A673 (cell line): Measurements from ENCODE around the gene TRIM10. TPM values are rescaled to one million over a fixed set of nuclear protein-coding genes. Genes with fewer than 3 reads are reported as not detected.

Source experiments
- BruUV-seq: library from RNA; stranded (reverse); fragments of 400-500 nt; replicated peaks from 2 replicates; lab custom pipeline; 2021; lab: Mats Ljungman, UMichigan
- CTCF ChIA-PET: fragments of 300-600 bp; sonication (Branson Sonifier 250); formaldehyde crosslinking; loops from one replicate; lab custom pipeline; 2022; ENCODE audit warnings: antibody characterized with exemption; lab: Charles Lee
- POLR2A ChIA-PET: fragments of 300-600 bp; sonication (Branson Sonifier 250); formaldehyde crosslinking; loops from one replicate; lab custom pipeline; 2022; ENCODE audit warnings: antibody characterized with exemption; ENCODE audit not compliant: low non-redundant PET; lab: Charles Lee
- DNase-seq: peaks from one replicate; pipeline ENCODE4 v3.0.0-alpha.2; 2015; ENCODE audit warnings: low spot score
- H3K27ac ChIP-seq: fragments of 200-600 bp; sonication (generic); 2 replicates; pipeline ENCODE4 v1.5.1; 2016; ENCODE audit warnings: mixed run types, low read depth, mild to moderate bottlenecking, mixed read lengths, antibody characterized with exemption, low read length; ENCODE audit not compliant: poor library complexity, severe bottlenecking
- H3K27me3 ChIP-seq: fragments of 200-600 bp; sonication (generic); replicated peaks from 2 replicates; pipeline ENCODE4 v1.6.1; 2017; ENCODE audit warnings: mixed run types, low read depth, mild to moderate bottlenecking, mixed read lengths, antibody characterized with exemption, low read length; ENCODE audit not compliant: insufficient read depth, poor library complexity
- H3K36me3 ChIP-seq: fragments of 200-600 bp; sonication (generic); 2 replicates; pipeline ENCODE4 v1.6.1; 2016; ENCODE audit warnings: mixed run types, mild to moderate bottlenecking, mixed read lengths, antibody characterized with exemption, low read length; ENCODE audit not compliant: insufficient read depth, poor library complexity, severe bottlenecking
- H3K4me1 ChIP-seq: fragments of 200-600 bp; sonication (generic); 2 replicates; pipeline ENCODE4 v1.6.1; 2017; ENCODE audit warnings: mixed run types, mild to moderate bottlenecking, mixed read lengths, antibody characterized with exemption, low read length; ENCODE audit not compliant: insufficient read depth, poor library complexity, severe bottlenecking
- H3K4me3 ChIP-seq: fragments of 200-600 bp; sonication (generic); 2 replicates; pipeline ENCODE4 v1.5.1; 2016; ENCODE audit warnings: low read depth, mixed run types, mild to moderate bottlenecking, mixed read lengths, low read length; ENCODE audit not compliant: poor library complexity, severe bottlenecking
- H3K9me3 ChIP-seq: fragments of 200-600 bp; sonication (generic); 2 replicates; pipeline ENCODE4 v1.6.1; 2016; ENCODE audit warnings: mixed run types, low read depth, mild to moderate bottlenecking, mixed read lengths, antibody characterized with exemption, low read length; ENCODE audit not compliant: poor library complexity, severe bottlenecking
- CTCF ChIP-seq: fragments of 300-800, 200-600 bp; sonication (generic); conservative IDR thresholded peaks from 2 replicates; pipeline ENCODE4 v1.5.1; 2017; ENCODE audit warnings: low read depth, mild to moderate bottlenecking, antibody characterized with exemption, low read length, moderate library complexity, mixed read lengths
- EZH2 ChIP-seq: fragments of 200-600 bp; sonication (generic); IDR thresholded peaks from 2 replicates; pipeline ENCODE4 v1.6.1; 2017; ENCODE audit warnings: borderline replicate concordance, low read depth, mild to moderate bottlenecking, mixed read lengths, antibody characterized with exemption, low read length; ENCODE audit not compliant: poor library complexity, severe bottlenecking
- intact Hi-C: fragments of 100-400 bp; cut with micrococcal nuclease; formaldehyde crosslinking; loops from one replicate; pipeline ENCODE4 v1.10.0; 2022; ENCODE audit not compliant: unreplicated experiment
- total RNA-seq: library from RNA; stranded (reverse); gene quantifications from 2 replicates; pipeline ENCODE4 v1.2.3, GENCODE V29; 2021

The TRIM10 gene
- total RNA-seq, 1 experiment from 2014 or later: not detected

GRCh38 chr6:30155520-30156261, 5.3 kb downstream of the TRIM10 start:
- no TSS peak for BruUV-seq
- no peak for DNase-seq
- ChIA-PET POLR2A (no interaction called here), CTCF (interaction anchor here (1.5 kb wide), 1 partner anchor 25 kb away, joined by 4 read pairs; no protein-coding TSS in a partner anchor)
- TF ChIP-seq CTCF (no peak), EZH2 (no peak)
- Histone ChIP-seq H3K27ac (no peak overlapping the region), H3K9me3 (no peaks in the 10 kb centered on the region), H3K36me3 (no peaks in the 10 kb centered on the region), H3K27me3 (no peaks in the 10 kb centered on the region), H3K4me3 (no peak overlapping the region), H3K4me1 (peaks cover 16% of the 10 kb centered on the region)
- intact Hi-C loops: no loop called here

- peaks cover 16% of the 10 kb centered on the region for H3K4me1 ChIP-seq
- H3K36me3 ChIP-seq: no peaks in the 10 kb centered on the region
- H3K27ac ChIP-seq: no peak overlapping the region
- no peaks in the 10 kb centered on the region for H3K27me3 ChIP-seq
- intact Hi-C loops: no loop called here
- TF ChIP-seq EZH2: no peak
- ChIA-PET CTCF (interaction anchor here (1.5 kb wide), 1 partner anchor 24 kb away, joined by 4 read pairs; no protein-coding TSS in a partner anchor), POLR2A (no interaction called here)
- no TSS peak for BruUV-seq
- DNase-seq: peak; percentile 82
- H3K4me3 ChIP-seq: no peak overlapping the region
- no peaks in the 10 kb centered on the region for H3K9me3 ChIP-seq
Measured at GRCh38 chr6:30154709-30155519, 6.1 kb downstream of the TRIM10 start.

GRCh38 chr6:30154061-30154460, 7.0 kb downstream of the TRIM10 start:
- no peak for DNase-seq
- H3K9me3 ChIP-seq: no peaks in the 10 kb centered on the region
- intact Hi-C loops: no loop called here
- H3K27me3 ChIP-seq: no peaks in the 10 kb centered on the region
- peaks cover 16% of the 10 kb centered on the region for H3K4me1 ChIP-seq
- POLR2A ChIA-PET: no interaction called here
- no peak overlapping the region for H3K27ac ChIP-seq
- TF ChIP-seq CTCF: no peak
- TF ChIP-seq EZH2: no peak
- no TSS peak for BruUV-seq
- H3K4me3 ChIP-seq: no peak overlapping the region
- no peaks in the 10 kb centered on the region for H3K36me3 ChIP-seq
- CTCF ChIA-PET: no interaction called here
